HG03432 (cell line): ENCODE measurements around the gene SOX14.

Experiments
- ATAC-seq: cut with Tn5 transposase; IDR thresholded peaks from one replicate; pipeline ENCODE4 v1.9.1; 2021; ENCODE audit warnings: mild to moderate bottlenecking, moderate library complexity; ENCODE audit not compliant: unreplicated experiment

Gene SOX14

GRCh38 chr3:137764001-137764433 is at the start of gene SOX14:
Gene SOX14, plus strand, starts transcription at chr3:137764315. Its CDS starts 470 bp downstream, at chr3:137764785.
- ATAC-seq, result no peak

- no peak for ATAC-seq
These were observed 49.6 kb upstream of the SOX14 start for GRCh38 chr3:137714551-137714950.

GRCh38 chr3:137724240-137724639 is 39.9 kb upstream of the SOX14 start:
- no peak for ATAC-seq

GRCh38 chr3:137737208-137737607 is 26.9 kb upstream of the SOX14 start:
- ATAC-seq, result no peak

GRCh38 chr3:137738710-137739109 is 25.4 kb upstream of the SOX14 start:
- ATAC-seq, result no peak

- no peak for ATAC-seq
These were observed 20.5 kb upstream of the SOX14 start for GRCh38 chr3:137743608-137744007.

- no peak for ATAC-seq
These were observed 17.3 kb upstream of the SOX14 start for GRCh38 chr3:137746808-137747207.

- no peak for ATAC-seq
These were observed 4.6 kb upstream of the SOX14 start for GRCh38 chr3:137759505-137759904.

GRCh38 chr3:137760341-137761098 is 3.6 kb upstream of the SOX14 start:
- ATAC-seq, result no peak

- no peak for ATAC-seq
These were observed 3.0 kb upstream of the SOX14 start for GRCh38 chr3:137761099-137761562.

GRCh38 chr3:137761563-137762503 is 2.3 kb upstream of the SOX14 start:
- no peak for ATAC-seq

GRCh38 chr3:137762674-137763593 is 1.2 kb upstream of the SOX14 start:
- no peak for ATAC-seq

- no peak for ATAC-seq
These were observed 549 bp upstream of the SOX14 start for GRCh38 chr3:137763594-137763938.

GRCh38 chr3:137764563-137765309 is 621 bp downstream of the SOX14 start:
- ATAC-seq, result no peak

- no peak for ATAC-seq
These were observed 1.4 kb downstream of the SOX14 start for GRCh38 chr3:137765310-137766033.

- ATAC-seq, result no peak
These were observed 2.1 kb downstream of the SOX14 start for GRCh38 chr3:137766041-137766875.

GRCh38 chr3:137766876-137767537 is 2.9 kb downstream of the SOX14 start:
- no peak for ATAC-seq
